KBM-7 (cell line): Measurements from ENCODE around the gene USP43.

Experiments used
- DNase-seq: peaks from one replicate; pipeline ENCODE4 v3.0.0-alpha.2; 2015
- in situ Hi-C: fragments of 300-500 bp; cut with MboI; formaldehyde crosslinking; loops from 2 replicates; pipeline ENCODE4 v1.14.3; 2020; ENCODE audit warnings: low sequenced_read_pairs, low pct_unique_long_range_greater_than_20kb, mixed read lengths

The USP43 gene

DNA sequence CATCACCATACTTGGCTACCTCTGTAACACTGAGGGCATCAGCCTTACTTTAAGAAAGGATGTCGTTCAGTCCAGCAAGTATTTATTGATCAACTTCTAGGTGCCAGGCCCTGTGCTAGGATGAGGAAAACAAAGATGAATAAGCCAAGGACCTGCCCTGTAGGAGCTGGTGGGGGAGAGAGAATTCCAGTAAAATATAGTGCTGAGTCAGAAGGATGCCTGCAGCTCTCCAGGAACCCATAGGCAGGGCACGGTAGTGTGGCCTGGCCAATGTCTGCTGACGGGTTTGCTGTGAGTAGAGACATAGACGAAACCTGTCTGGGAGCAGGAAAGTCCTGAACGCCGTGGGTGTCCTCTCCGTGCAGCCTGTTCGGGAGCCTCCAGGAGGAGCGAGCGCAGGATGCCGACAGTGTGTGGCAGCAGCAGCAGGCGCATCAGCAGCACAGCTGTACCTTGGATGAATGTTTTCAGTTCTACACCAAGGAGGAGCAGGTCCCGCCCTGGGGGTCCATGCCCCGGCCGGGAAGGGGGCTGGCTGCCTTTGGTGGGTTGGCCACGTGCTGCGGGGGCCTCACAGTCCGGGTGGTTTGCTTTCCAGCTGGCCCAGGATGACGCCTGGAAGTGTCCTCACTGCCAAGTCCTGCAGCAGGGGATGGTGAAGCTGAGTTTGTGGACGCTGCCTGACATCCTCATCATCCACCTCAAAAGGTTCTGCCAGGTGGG is 55.6 kb downstream of the USP43 start:
- DNase-seq, result no peak
- in situ Hi-C loops, result no loop called here

DNA sequence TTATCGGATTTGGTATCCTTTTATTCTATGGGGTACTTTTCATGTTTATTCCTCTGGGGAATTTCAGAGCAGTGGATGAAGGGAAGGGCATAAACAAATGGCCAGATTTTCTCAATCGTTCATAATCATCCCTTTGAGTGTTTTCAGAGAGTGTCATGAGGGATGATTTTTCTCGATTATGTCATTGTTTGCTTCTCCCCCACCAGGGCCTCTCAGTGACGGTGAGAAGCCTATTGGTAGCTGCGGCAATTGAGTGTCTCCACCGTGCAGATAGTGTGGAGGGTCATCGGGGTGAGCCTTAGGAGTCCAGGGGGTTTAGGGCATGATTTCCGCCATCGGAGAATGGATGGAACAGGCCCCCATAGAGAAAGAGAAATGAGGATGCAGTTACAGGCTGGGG is 57.2 kb downstream of the USP43 start:
- DNase-seq, result no peak
- in situ Hi-C loops, result no loop called here

DNA sequence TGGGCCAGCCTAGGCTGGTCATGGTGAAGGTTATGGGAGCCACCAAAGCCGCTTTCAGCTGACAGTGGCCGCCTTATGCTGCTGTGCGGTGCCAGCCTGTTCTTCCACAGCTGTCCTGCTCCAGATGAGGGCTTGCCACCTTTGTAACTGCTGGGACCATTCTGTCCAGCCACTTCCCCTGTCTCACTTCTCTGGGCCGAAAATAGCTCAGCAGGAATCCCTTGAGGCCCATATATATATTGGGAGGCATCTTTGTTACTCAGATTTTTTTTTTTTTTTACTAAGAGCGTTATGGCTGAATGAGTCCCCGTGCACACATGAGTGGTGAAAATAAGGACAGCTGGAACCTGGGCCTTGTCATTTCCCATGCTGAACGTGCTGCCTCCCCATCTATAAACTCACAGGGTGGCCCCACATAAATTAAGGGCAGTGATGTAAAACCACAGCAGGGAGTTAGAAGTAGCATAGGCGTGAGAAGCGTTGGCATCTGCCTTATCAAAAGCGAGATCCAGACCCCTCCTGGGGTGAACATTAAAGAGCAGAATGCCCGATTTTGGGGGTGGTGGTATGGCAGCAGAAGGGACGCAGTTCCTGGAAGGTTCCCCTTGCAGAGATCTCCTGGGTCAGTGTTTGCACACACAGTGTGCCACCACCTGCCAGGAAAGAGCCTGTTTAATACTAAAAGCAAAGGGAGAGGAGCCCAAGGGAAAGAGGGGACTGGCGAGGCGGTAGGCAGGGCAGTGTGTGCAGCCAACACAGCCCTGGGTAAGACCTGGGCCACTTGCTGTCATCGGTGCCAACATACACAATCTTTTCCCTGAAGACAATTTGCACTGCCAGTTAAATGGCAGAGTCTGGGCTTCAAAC is 57.8 kb downstream of the USP43 start:
- no peak for DNase-seq
- in situ Hi-C loops, result no loop called here

DNA sequence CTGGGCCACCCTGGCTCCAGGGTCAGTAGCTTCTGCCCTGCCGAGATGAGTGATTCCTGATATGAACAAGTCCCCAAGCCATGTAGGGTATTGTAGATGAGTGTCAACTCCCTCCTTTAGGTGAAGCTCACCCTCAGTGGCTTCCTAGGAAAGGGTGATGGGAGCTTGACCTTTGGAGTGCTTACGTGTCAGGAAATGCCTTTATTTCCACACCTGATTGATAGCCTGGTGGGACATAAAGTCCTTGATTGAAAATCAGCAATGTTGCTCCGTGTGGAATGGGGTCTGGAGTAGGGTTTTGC is 58.4 kb downstream of the USP43 start:
- in situ Hi-C loops, result no loop called here
- no peak for DNase-seq

DNA sequence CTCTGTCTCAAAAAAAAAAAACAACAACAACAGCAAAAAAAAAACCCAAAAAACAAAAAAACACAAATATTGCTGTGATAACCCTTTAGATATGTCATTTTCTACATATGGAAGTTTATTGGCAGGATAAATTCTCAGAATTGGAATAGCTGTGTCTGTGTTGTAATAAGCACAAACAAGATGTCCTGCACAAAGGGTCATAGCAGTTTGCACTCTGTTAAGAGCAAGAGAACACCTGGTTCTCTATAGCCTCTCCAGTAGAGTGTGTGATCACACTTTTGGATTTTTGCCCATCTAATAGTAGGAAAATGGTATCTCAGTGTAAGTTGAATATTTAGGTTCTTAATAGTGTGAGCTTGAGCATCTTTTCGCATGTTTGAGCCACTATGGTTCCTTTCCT is 60.4 kb downstream of the USP43 start:
- in situ Hi-C loops, result no loop called here
- no peak for DNase-seq

DNA sequence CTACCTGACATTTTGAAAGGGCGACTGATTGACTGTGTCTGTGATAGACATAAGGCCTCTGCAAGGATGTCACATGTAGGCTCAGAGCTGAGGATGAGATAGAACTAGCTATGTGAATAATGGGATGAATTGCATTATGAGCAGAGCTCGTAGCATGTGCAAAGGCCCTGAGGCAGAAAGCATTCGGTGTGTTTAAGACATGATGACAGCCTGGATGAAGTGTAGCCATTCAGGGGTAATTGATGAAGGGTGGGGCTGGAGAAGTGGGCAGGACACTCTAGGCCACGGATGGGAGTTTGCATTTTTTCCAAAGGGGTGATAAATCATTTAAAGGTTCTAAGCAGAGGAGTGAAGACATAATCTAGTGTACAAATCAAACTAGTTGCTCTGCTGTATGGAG is 62.6 kb downstream of the USP43 start:
- DNase-seq, result no peak
- in situ Hi-C loops, result no loop called here

DNA sequence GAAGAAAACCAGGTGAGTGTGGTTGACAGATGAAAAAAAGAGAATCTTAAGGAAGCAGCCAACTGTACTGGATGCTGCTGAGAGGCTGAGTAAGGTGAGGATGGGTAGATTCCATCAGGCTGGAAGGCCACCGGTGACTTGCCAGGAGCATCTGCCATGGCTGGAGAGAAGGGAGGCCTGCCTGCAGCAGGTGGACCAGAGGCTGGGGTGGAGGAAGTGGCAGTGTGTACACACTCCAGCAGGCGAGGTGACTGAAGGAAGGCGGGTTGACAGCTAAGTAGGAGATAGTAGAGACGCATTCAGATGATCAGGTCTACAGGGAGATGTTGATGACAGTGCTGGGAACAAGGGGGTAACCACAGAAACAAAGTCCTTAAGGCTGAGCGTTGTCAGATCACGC is 69.5 kb downstream of the USP43 start:
- no peak for DNase-seq
- in situ Hi-C loops, result no loop called here

DNA sequence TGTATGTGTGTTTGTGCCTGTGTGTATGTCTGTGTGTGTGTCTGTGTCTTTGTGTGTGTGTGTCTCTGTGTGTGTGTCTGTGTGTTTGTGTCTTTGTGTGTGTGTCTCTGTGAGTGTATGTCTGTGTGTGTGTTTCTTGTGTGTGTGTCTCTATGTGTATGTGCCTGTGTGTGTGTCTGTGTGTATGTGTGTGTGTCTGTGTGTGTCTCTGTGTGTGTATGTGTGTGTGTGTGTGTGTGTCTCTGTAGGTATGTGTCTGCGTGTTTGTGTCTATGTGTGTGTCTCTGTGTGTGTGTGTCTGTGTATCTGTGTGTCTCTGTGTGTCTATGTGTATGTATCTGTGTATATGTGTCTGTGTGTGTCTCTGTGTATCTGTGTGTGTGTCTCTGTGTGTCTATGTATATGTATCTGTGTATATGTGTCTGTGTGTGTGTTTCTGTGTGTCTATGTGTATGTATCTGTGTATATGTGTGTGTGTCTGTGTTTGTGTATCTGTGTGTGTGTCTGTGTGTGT is 70.2 kb downstream of the USP43 start:
- in situ Hi-C loops, result no loop called here
- DNase-seq, result no peak

DNA sequence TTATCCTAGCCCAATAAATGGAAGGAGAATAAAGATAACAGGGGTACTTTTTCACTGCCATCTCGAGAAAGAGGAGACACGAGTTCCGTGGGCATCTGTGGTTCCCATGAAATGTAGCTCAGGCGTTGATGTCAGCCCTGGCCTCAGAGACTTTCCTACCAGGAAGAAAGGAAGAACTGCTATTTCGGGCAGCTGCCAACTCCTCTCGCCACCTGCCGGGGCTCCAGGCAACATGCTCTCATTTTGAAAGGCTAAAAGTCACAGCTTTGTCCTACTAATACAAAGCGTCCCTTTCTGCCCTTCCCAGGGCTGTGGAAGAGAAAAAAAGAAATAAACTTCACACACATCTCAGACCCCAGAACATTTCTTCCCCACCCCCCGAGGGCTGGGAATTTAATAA is 80.3 kb downstream of the USP43 start:
- in situ Hi-C loops, result no loop called here
- DNase-seq, result no peak

DNA sequence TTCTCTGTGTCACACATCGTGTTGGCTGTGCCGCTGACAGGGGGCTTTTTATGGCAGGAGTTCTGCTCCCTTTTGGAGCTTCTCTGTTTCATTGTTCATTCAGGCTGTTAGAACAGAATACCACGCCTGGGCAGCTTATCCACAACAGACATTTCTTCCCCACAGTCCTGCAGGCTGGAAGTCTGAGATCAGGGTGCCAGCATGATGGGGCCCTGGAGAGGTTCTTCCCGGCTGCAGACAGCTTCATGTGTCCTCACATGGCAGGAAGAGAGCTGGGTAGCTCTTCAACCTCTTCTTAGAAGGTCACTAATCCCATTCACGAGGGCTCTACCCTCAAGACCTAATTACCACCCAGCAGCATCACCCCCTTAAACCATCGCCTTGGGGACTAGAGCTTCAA is 81.0 kb downstream of the USP43 start:
- DNase-seq, result no peak
- in situ Hi-C loops, result no loop called here

DNA sequence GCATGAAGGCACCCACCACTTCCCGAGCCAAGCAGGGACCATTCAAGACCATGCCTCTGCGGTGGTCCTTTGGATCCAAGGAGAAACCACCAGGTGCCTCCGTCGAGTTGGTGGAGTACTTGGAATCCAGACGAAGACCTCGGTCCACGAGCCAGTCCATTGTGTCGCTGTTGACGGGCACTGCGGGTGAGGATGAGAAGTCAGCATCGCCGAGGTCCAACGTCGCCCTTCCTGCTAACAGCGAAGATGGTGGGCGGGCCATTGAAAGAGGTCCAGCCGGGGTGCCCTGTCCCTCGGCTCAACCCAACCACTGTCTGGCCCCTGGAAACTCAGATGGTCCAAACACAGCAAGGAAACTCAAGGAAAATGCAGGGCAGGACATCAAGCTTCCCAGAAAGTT is 82.7 kb downstream of the USP43 start:
- in situ Hi-C loops, result no loop called here
- no peak for DNase-seq

DNA sequence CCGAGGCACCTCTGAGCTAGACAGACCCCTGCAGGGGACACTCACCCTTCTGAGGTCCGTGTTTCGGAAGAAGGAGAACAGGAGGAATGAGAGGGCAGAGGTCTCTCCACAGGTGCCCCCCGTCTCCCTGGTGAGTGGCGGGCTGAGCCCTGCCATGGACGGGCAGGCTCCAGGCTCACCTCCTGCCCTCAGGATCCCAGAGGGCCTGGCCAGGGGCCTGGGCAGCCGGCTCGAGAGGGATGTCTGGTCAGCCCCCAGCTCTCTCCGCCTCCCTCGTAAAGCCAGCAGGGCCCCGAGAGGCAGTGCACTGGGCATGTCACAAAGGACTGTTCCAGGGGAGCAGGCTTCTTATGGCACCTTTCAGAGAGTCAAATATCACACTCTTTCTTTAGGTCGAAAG is 83.2 kb downstream of the USP43 start:
- DNase-seq, result no peak
- in situ Hi-C loops, result no loop called here

DNA sequence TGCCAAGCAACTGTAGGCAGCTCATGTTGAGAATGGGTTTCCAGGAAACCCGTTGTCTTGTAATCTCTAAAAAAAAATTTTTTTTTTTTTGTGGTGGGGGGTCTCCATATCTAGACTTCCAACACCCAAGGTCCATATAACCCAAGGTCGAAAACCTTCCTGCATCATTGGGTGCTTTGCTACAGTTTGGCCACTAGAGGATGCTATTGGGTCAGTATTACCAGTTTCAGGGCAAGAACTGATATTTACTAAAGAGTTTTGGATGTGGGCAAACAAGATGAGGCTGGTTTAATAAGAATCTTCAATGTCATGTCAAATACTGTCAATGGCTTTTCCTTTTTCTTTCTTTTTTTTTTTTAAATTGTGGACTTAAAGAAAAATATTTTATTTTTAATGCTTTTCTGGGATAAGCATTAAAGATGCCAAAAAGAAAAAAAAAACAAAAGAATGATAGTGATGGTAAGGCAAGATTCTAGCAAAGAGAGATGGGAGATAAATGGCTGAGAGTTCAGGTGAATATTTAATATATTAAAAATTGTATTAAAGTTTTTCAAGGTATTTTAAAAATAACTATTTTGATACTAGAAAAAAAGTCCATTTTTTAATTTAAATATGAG is 83.8 kb downstream of the USP43 start:
- in situ Hi-C loops, result no loop called here
- DNase-seq, result peak; percentile 59

DNA sequence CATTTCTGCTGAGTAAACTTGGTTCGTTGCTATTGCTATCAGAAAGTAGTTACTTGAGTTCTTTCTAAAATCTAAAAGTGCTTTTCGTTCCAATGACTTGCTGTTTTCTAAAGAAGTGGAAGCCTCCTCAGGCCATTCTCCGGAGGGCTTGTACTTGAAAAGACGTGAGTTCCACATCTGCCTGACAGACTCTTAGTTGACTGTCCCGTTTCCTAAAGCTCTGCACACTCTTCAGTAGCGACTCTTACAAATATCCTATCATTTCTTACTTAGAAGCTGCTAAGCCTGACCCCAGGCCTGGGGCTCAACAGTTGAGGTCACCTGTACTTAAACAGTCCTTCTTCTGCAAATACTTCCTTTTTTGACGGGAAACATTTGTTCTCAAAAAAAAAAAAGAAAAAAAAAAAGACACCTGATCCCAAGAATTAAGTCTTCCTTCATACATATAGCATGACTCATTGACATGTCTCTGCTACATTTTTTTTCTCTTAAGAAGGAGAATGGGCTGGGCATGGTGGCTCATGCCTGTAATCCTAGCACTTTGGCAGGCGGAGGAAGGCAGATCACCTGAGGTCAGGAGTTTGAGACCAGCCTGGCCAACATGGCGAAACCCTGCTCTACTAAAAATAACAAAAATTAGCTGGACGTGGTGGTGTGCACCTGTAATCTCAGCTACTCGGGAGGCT is 84.6 kb downstream of the USP43 start:
- in situ Hi-C loops, result no loop called here
- DNase-seq, result peak; percentile 4

DNA sequence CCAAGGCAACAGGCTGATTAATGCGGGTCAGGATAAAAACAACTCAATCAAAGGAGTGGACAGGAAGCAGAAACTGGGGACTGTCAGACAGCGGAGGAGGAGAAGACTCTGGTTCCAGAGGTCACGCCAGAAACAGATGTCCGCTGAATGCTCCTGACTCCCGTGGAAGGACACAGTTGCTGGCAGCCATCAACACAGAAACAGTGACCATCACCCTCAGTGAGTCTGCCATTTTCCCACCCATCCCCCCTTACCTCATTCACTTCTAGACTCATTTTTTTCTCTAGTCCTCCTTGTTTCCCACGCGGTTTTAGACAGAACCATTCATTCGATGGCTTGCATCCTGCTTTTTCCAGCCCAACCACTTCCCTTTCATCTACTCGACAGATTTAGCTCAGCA is 105.2 kb downstream of the USP43 start:
- no peak for DNase-seq
- in situ Hi-C loops, result no loop called here

DNA sequence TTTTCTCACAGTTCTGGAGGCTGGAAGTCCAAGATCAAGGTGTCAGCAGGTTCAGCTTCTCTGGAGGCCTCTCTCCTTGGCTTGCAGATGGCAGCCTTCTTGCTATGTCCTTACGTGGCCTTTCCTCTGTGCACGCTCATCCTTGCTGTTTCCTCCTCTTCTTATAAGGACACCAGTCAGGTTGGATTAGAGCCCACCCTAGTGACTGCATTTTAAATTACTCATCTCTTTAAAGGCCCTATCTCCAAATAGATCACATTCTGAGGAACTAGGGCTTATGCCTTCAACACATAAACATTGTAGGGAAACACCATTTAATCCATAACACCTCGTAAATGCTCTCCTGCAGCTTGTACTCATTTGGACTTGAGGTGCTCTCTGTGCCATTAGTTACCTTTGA is 109.8 kb downstream of the USP43 start:
- no peak for DNase-seq
- in situ Hi-C loops, result no loop called here

DNA sequence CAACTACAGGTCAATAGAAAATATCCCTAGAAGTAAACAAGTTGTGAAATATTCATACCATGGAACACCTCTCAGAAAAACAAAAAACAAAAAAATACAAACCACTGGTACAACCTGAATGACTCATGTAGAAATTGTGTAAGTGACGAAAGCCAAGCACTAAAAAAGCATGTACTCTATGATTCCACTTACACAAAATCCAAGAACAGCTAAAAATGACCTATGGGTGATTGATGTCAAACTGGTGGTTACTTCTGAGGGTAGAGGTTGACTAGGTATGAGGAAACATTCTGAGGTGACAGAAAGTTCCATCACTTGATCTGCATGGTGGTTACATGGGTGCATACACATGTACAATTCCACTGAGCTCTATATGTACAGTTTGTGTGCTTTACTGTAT is 114.9 kb downstream of the USP43 start:
- no peak for DNase-seq
- in situ Hi-C loops, result no loop called here

DNA sequence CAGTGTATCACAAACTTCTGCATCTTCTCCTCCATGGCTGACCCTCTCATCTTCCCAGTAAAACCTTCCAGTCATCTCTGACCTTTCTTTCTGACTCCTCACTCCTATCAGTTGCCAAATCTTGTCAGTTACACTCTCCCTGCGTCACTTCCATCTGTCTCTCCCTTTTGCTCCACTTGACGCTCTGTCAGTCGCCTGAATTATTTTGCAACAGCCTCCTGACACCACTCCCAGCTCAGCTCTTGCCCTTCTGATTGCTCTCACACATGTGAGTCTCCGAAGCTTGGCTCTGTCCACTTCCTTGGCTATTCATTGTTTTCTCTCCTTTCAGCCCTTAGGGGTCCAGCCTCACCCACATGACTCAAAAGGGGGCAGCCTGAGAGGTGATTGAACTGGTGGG is 118.3 kb downstream of the USP43 start:
- in situ Hi-C loops, result no loop called here
- DNase-seq, result no peak

DNA sequence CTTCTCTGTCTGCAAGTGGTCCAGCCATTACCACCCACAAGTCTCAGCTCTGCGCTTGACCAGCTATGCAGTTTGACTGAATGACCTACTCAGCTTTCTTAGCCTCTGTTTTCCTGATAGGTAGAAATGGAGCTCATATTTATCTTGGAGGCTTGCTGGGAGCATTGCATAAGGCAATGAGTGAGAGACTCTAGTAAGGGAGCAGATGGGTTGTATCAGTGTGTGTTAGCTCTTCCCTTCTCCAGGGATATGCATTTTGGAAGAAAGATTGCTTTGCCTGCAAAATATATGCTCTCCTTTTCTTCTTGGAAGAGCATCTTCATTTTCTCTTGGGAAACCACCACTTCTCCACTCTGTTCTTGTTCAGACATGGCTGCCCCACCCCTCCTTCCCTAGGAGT is 120.0 kb downstream of the USP43 start:
- no peak for DNase-seq
- in situ Hi-C loops, result no loop called here

DNA sequence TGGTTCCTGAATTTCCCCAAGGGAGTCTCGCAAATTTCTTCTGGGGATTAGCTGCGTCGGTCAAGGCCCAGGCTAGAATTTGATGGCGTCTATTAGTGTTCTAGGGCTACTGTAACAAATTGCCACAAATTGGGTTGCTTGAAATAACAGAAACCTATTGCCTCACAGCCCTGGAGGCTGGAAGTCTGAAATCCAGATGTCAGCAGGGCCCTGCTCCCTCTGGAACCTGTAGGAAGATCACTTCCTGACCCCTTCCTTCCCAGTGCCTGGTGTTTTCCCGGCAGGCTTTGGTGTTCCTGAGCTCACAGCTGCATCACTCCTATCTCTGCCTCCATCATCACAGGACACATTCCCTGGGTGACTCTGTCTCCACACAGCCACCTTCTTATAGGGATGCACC is 121.7 kb downstream of the USP43 start:
- no peak for DNase-seq
- in situ Hi-C loops, result no loop called here
